ENCODE measurements around the gene C2orf80.
"Not testable (repeated sequence)": the region's sequence is repeated elsewhere in the genome, so short reads cannot be mapped to it uniquely, and the experiment has no call there.

The C2orf80 gene

GRCh38 chr2:208189810-208190503 is at the start of gene C2orf80:
C2orf80 (minus strand) TSS chr2:208190030; CDS start chr2:208186986, 3,044 bp downstream.
- no peak for DNase-seq

GRCh38 chr2:208235860-208236259 is 46.0 kb upstream of the C2orf80 start:
- DNase-seq = no peak

- no peak for DNase-seq
These were observed 45.0 kb upstream of the C2orf80 start for GRCh38 chr2:208234786-208235185.

- DNase-seq = no peak
These were observed 38.6 kb upstream of the C2orf80 start for GRCh38 chr2:208228476-208228875.

GRCh38 chr2:208227581-208228232 is 37.9 kb upstream of the C2orf80 start:
- DNase-seq = no peak

- no peak for DNase-seq
These were observed 35.0 kb upstream of the C2orf80 start for GRCh38 chr2:208224802-208225201.

GRCh38 chr2:208222351-208222750 is 32.5 kb upstream of the C2orf80 start:
- no peak for DNase-seq

- not testable (repeated sequence) for DNase-seq
These were observed 32.0 kb upstream of the C2orf80 start for GRCh38 chr2:208221873-208222272.

GRCh38 chr2:208210688-208211451 is 21.0 kb upstream of the C2orf80 start:
- DNase-seq = no peak

- DNase-seq = no peak
These were observed 18.7 kb upstream of the C2orf80 start for GRCh38 chr2:208208335-208209085.

- DNase-seq = no peak
These were observed 17.9 kb upstream of the C2orf80 start for GRCh38 chr2:208207769-208208168.

GRCh38 chr2:208204166-208204565 is 14.3 kb upstream of the C2orf80 start:
- no peak for DNase-seq

- DNase-seq = no peak
These were observed 5.7 kb upstream of the C2orf80 start for GRCh38 chr2:208195531-208195930.

GRCh38 chr2:208192611-208193236 is 2.9 kb upstream of the C2orf80 start:
- no peak for DNase-seq

GRCh38 chr2:208189069-208189809 is 591 bp downstream of the C2orf80 start:
- no peak for DNase-seq

- no peak for DNase-seq
These were observed 2.9 kb downstream of the C2orf80 start for GRCh38 chr2:208186893-208187292.

GRCh38 chr2:208186465-208186864 is 3.4 kb downstream of the C2orf80 start:
- DNase-seq = no peak

- DNase-seq = no peak
These were observed 5.7 kb downstream of the C2orf80 start for GRCh38 chr2:208183972-208184705.

GRCh38 chr2:208183526-208183925 is 6.3 kb downstream of the C2orf80 start:
- no peak for DNase-seq

- no peak for DNase-seq
These were observed 7.0 kb downstream of the C2orf80 start for GRCh38 chr2:208182835-208183234.

- no peak for DNase-seq
These were observed 10.7 kb downstream of the C2orf80 start for GRCh38 chr2:208179028-208179609.
